Uterus (tissue), 2 donors: ENCODE data around the gene ITFG2.

ENCODE experiments used
- CTCF ChIP-seq, 4 experiments: fragments of 200-600 bp in 2 of 4; fragments of 450-650 bp in 2 of 4; sonication (generic) in 2 of 4; IDR thresholded peaks; one replicate each; pipeline ENCODE4 v1.5.1; 2016 to 2019; ENCODE audit warnings: antibody characterized with exemption in 4 of 4, mild to moderate bottlenecking in 2 of 4, moderate library complexity in 1 of 4
- POLR2A ChIP-seq, 2 donors: fragments of 450-650 bp; IDR thresholded peaks; one replicate each; pipeline ENCODE4 v1.6.1; 2016; ENCODE audit warnings: antibody characterized with exemption in 2 of 2, mild to moderate bottlenecking in 1 of 2, moderate library complexity in 1 of 2

GRCh38 chr12:2856051-2856450 lies 43.6 kb downstream of the ITFG2 start:
- TF ChIP-seq CTCF (IDR thresholded peaks at IDR 0.05) (no peak), POLR2A (IDR thresholded peaks at IDR 0.05) (no peak)
